Large intestine (tissue), 3 donors: ENCODE measurements around the gene TARS3. TPM values are rescaled to one million over a fixed set of nuclear protein-coding genes. Genes with fewer than 3 reads are reported as not detected.

ENCODE experiments used
- DNase-seq, 2 donors: peaks; one replicate each; pipeline versions ENCODE4 v3.0.0 to v3.0.0-alpha.2; 2013
- H3K27ac ChIP-seq: one replicate; pipeline ENCODE4 v1.5.1; 2013; ENCODE audit warnings: low read length
- H3K27me3 ChIP-seq: 2 replicates; pipeline ENCODE4 v1.6.1; 2013; ENCODE audit warnings: low read length; ENCODE audit not compliant: control insufficient read depth, insufficient read depth
- H3K36me3 ChIP-seq: 2 replicates; pipeline ENCODE4 v1.6.1; 2013; ENCODE audit warnings: low read length; ENCODE audit not compliant: control insufficient read depth, insufficient read depth
- H3K4me1 ChIP-seq: one replicate; pipeline ENCODE4 v1.6.1; 2013; ENCODE audit warnings: low read length; ENCODE audit not compliant: control insufficient read depth, insufficient read depth
- H3K4me3 ChIP-seq: one replicate; pipeline ENCODE4 v1.5.1; 2013; ENCODE audit warnings: low read length
- H3K9me3 ChIP-seq: one replicate; pipeline ENCODE4 v1.6.1; 2013; ENCODE audit warnings: mild to moderate bottlenecking, low read depth, low read length, moderate library complexity; ENCODE audit not compliant: control insufficient read depth
- WGBS: methylation state at CpG from one replicate; pipeline ENCODE4 v1.1.5; 2013; ENCODE audit warnings: low lambda C conversion rate; ENCODE audit not compliant: insufficient coverage; 5-methylcytosine and 5-hydroxymethylcytosine counted together
- polyA plus RNA-seq: library from polyadenylated mRNA; unstranded; fragments of 120-200 nt; gene quantifications from one replicate; pipeline ENCODE4 v1.2.1, GENCODE V29; 2013

The TARS3 gene
- polyA plus RNA-seq, 1 donor = 19.8 TPM

DNA sequence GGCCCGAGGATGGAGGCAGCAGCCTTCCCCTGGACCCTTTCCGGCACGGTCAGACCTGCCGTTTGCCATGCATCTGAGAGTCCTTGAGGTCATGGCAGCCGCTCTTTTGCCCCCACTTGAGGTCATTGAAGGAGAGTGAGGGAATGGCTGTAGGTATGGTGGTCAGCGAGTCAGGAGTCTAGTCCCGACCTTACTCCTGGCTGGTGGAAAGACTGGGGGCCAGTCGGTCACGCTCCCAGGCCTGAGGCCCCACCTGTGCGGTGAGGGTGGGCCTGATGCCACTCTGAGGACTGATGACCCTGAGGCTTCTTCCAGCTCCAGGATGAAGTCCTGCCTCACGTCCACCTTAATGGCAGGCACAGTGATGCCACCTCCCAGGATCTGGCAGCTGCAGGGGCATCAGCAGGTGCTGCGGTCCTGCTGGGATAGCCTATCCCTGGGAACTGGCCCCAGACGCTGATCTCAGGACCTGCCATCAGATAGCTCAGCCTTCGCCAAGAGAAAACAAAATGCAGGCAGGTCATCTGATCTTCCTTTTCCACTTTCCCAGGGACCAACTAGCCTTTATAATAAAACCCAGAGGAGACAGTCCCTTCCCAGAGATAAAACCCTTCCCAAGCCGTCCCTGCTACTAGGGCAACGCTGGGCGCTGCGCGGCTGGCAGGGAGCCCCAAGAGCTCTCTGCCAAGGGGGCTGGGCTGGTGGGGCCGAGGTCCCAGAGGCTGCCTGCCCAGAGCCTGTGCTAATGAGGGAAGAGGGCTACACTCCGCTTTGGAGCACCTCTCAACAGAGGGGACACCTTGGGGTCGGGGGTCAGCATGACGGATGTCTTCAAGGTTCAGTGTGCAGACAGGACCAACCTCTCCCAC, 114.3 kb downstream of the TARS3 start:
- Histone ChIP-seq H3K27ac (no peak overlapping the region), H3K27me3 (no peaks in the 10 kb centered on the region), H3K4me1 (peaks cover 13% of the 10 kb centered on the region), H3K36me3 (no peaks in the 10 kb centered on the region), H3K9me3 (no peaks in the 10 kb centered on the region), H3K4me3 (no peak overlapping the region)
- DNase-seq = no peak
- no CpG with 5 or more reads among the region's 23 CpGs for WGBS

DNA sequence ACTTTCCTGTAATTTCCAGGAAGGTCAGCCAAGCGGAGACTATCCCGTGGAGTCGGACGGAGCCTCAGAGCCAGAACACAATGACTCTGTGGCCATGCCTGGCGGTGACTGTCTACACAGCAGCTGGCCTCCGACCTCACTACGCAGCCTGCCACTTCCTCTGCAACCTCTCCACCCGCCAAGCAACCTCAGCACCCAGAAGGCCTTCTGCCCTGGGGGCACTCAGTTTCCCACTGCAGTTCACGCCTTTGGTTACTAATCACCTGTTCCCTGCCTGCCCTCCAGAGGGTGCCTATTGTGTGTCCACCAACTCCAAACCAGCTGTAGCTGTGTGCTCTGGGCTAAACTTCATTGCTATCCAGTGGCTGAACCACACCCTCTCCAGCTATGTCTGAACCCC, 116.1 kb downstream of the TARS3 start:
- Histone ChIP-seq H3K4me3 (no peak overlapping the region), H3K27me3 (no peaks in the 10 kb centered on the region), H3K9me3 (no peaks in the 10 kb centered on the region), H3K4me1 (peaks cover 7% of the 10 kb centered on the region), H3K27ac (no peak overlapping the region), H3K36me3 (no peaks in the 10 kb centered on the region)
- no CpG with 5 or more reads among the region's 9 CpGs for WGBS
- DNase-seq = no peak

DNA sequence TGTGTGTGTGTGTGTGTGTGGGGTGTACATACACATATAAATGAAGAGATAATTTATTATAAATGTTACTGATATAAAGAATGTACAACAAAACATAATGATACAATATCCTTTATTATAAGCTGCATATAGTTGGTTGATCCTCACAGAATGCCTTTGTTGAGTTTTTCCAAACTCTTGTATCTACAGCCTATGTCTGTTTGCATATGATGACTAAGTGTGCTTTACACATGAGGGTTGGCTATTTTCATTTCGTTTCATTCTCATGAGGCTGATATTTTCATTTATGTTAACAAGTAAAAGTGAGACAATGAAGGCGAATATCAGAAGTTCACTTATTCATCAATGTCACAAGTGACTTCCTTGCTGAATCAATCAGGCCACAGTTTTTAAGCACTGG, 117.2 kb downstream of the TARS3 start:
- Histone ChIP-seq H3K36me3 (no peaks in the 10 kb centered on the region), H3K27ac (no peak overlapping the region), H3K4me3 (no peak overlapping the region), H3K4me1 (no peaks in the 10 kb centered on the region), H3K9me3 (no peaks in the 10 kb centered on the region), H3K27me3 (no peaks in the 10 kb centered on the region)
- 100% methylated on average over 1 of the region's 2 CpGs for WGBS
- no peak for DNase-seq

DNA sequence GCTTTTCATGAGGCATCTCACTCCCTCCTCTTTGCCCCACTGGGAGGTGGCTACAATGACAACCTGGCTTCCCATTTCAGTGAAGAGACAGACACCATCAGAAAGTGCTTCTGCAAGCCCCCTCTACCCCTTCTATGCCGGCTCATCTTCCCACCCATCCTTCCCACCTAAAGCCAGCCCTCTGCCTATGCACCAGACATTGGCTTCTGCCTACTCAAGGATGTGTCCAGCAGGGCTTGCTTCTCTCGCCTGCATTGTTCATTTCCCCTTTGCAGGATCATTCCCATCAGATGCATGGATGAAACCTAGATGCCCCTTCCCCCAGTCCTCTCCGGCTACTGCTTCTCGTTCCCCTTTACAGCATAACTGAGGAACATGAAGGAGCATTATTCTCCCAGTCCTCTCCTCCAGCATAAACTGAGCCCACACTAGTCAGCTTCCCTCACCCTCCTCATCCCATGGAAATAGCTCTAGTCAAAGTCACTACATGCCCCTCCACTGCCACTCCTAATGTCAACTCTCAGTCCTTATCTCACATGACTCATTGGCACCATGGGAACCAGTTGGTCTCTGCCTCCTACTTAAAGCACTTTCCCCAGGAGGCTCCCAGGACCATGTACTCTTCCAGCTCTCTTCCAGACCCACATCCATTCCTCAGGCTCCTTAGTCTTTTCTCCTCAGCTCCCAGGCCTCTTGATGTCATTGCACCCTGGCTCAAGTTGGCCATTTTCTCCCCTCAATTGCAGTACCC, 120.0 kb downstream of the TARS3 start:
- no peak overlapping the region for H3K27ac ChIP-seq
- no peaks in the 10 kb centered on the region for H3K27me3 ChIP-seq
- WGBS = 84% methylated on average over 2 of the region's 4 CpGs
- H3K4me1 ChIP-seq = no peaks in the 10 kb centered on the region
- no peak for DNase-seq
- H3K36me3 ChIP-seq = no peaks in the 10 kb centered on the region
- H3K9me3 ChIP-seq = no peaks in the 10 kb centered on the region
- H3K4me3 ChIP-seq = no peak overlapping the region

Other genes starting within 250 kb of the TARS3 start
- gene PCSK6, start 234.8 kb downstream of the TARS3 start, polyA plus RNA-seq = 22.2 TPM
- 49.5 TPM for gene TM2D3, start 72.1 kb downstream of the TARS3 start, polyA plus RNA-seq
- gene OR4F6, start 79.0 kb upstream of the TARS3 start, polyA plus RNA-seq = not detected
- gene OR4F15, start 87.7 kb upstream of the TARS3 start, polyA plus RNA-seq = not detected